Stimulated activated CD8-positive, alpha-beta memory T cell treated with anti-CD3 and anti-CD28 coated beads, Interleukin-7, amount 100 ng/mL, for 48 hours (primary cell): Measurements from ENCODE around the gene SYNGR4.

Source experiments
- DNase-seq, 2 donors: peaks; one replicate each; pipeline ENCODE4 v3.0.0-alpha.2; 2020; ENCODE audit warnings: low read depth in 1 of 2; ENCODE audit errors: extremely low read depth in 1 of 2

The SYNGR4 gene

GRCh38 chr19:48424694-48425219, 60.6 kb downstream of the SYNGR4 start:
- DNase-seq: no peak
